K562 (cell line): Measurements from ENCODE around the gene C19orf47. TPM values are rescaled to one million over a fixed set of nuclear protein-coding genes. Genes with fewer than 3 reads are reported as not detected.

ENCODE experiments used
- ATAC-seq: fragments of 200-7000 bp; cut with Tn5 transposase; 3 replicates; pipeline ENCODE4 v1.9.1; 2020; ENCODE audit warnings: moderate library complexity
- BruUV-seq: library from RNA; stranded (reverse); fragments of 400-500 nt; replicated peaks from 2 replicates; lab custom pipeline; 2021; lab: Mats Ljungman, UMichigan
- CTCF ChIA-PET: fragments of 300-600 bp; formaldehyde crosslinking; extraction: SDS; loops from one replicate; lab custom pipeline; 2021; ENCODE audit warnings: low intra/inter-chr PET ratio; lab: Yijun Ruan, JAX
- POLR2A ChIA-PET: fragments of 300-600, 350-650 bp; sonication (Branson Sonifier 250); formaldehyde crosslinking; extraction: SDS; loops from one replicate; lab custom pipeline; 2021; ENCODE audit warnings: antibody characterized with exemption, inconsistent platforms; lab: Yijun Ruan, JAX
- DNase-seq, 4 experiments: peaks; one replicate each; pipeline versions ENCODE4 v3.0.0 to v3.0.0-alpha.2; 2011 to 2018; ENCODE audit warnings: low spot score in 3 of 4, mixed read lengths in 3 of 4; ENCODE audit errors: extremely low read depth in 1 of 4
- FAIRE-seq: peaks from 2 replicates; lab custom pipeline; 2011; peaks lifted over from hg19 to GRCh38; lab: Jason Lieb, UNC
- H2AFZ ChIP-seq: 2 replicates; pipeline ENCODE4 v1.6.0; 2011; ENCODE audit warnings: low read depth, low read length, control low read depth, inconsistent platforms
- H3K27ac ChIP-seq: fragments of 200-600 bp; 3 replicates; pipeline ENCODE4 v1.8.0; 2011; ENCODE audit warnings: low read depth, mild to moderate bottlenecking, control low read depth, inconsistent platforms, low read length, moderate library complexity, mixed read lengths; ENCODE audit errors: extremely low read depth
- H3K27me3 ChIP-seq, 2 experiments: fragments of 300-600 bp in 1 of 2; 2 replicates in 1 of 2; 3 replicates in 1 of 2; pipeline versions ENCODE4 v1.6.0 to v1.8.0; 2011; ENCODE audit warnings: inconsistent platforms in 2 of 2, low read length in 2 of 2, mild to moderate bottlenecking in 1 of 2, mixed read lengths in 1 of 2, moderate library complexity in 1 of 2; ENCODE audit not compliant: control insufficient read depth in 2 of 2, insufficient read depth in 2 of 2
- H3K36me3 ChIP-seq: fragments of 300-600 bp; 3 replicates; pipeline ENCODE4 v1.8.0; 2011; ENCODE audit warnings: mild to moderate bottlenecking, low read length, inconsistent platforms; ENCODE audit not compliant: control insufficient read depth, insufficient read depth
- H3K4me1 ChIP-seq, 2 experiments: fragments of 200-600 bp in 1 of 2; replicated peaks in 1 of 2; 2 replicates in 1 of 2; 3 replicates in 1 of 2; pipeline versions ENCODE4 v1.5.1 to v1.8.0; 2011; ENCODE audit warnings: inconsistent platforms in 2 of 2, low read length in 2 of 2, mild to moderate bottlenecking in 1 of 2, mixed read lengths in 1 of 2, moderate library complexity in 1 of 2; ENCODE audit not compliant: control insufficient read depth in 2 of 2, insufficient read depth in 2 of 2
- H3K4me2 ChIP-seq: 2 replicates; pipeline ENCODE4 v1.6.1; 2011; ENCODE audit warnings: low read length, control low read depth, inconsistent platforms, mixed read lengths; ENCODE audit not compliant: insufficient read depth
- H3K4me3 ChIP-seq: fragments of 200-600 bp; sonication (generic), shearing (Covaris generic); 2 replicates; pipeline ENCODE4 v1.5.1; 2016; ENCODE audit warnings: control low read depth, inconsistent platforms
- H3K79me2 ChIP-seq: fragments of 200-600 bp; 3 replicates; pipeline ENCODE4 v1.8.0; 2011; ENCODE audit warnings: low read length, inconsistent platforms; ENCODE audit not compliant: control insufficient read depth, insufficient read depth
- H3K9ac ChIP-seq, 2 experiments: 2 replicates each; pipeline versions ENCODE4 v1.6.0 to v1.6.1; 2011; ENCODE audit warnings: low read depth in 2 of 2, low read length in 2 of 2, control low read depth in 1 of 2, inconsistent platforms in 1 of 2, mild to moderate bottlenecking in 1 of 2, mixed read lengths in 1 of 2; ENCODE audit not compliant: insufficient read depth in 1 of 2
- H3K9me1 ChIP-seq: one replicate; pipeline ENCODE4 v1.6.0; 2011; ENCODE audit warnings: inconsistent platforms, mild to moderate bottlenecking, low read length, moderate library complexity; ENCODE audit not compliant: control insufficient read depth, insufficient read depth
- H3K9me3 ChIP-seq: replicated peaks from 2 replicates; pipeline ENCODE4 v1.5.1; 2011; ENCODE audit warnings: low read depth, low read length, inconsistent platforms; ENCODE audit not compliant: control insufficient read depth, insufficient read depth
- H4K20me1 ChIP-seq: replicated peaks from 2 replicates; pipeline ENCODE4 v1.6.1; 2011; ENCODE audit warnings: low read length, inconsistent platforms, mixed read lengths; ENCODE audit not compliant: control insufficient read depth, insufficient read depth
- BHLHE40 ChIP-seq: IDR thresholded peaks from 2 replicates; pipeline ENCODE4 v1.6.1; 2011; ENCODE audit warnings: low read length, improper control_type of control experiment
- CEBPG ChIP-seq, 3 experiments: fragments of 200-800 bp in 1 of 3; sonication (Bioruptor generic) in 1 of 3; sonication (generic) in 1 of 3; formaldehyde crosslinking in 1 of 3; IDR thresholded peaks in 2 of 3; conservative IDR thresholded peaks in 1 of 3; 2 replicates each; pipeline versions ENCODE4 v1.6.1 to v1.8.0; 2016 to 2022; ENCODE audit warnings: missing compliant biosample characterization in 2 of 3, missing genetic modification characterization in 2 of 3, mild to moderate bottlenecking in 1 of 3, missing genetic modification reagents in 1 of 3
- CREM ChIP-seq: IDR thresholded peaks from 2 replicates; pipeline ENCODE4 v1.6.1; 2014; ENCODE audit warnings: antibody characterized with exemption, low read depth
- KDM4B ChIP-seq, 2 experiments: fragments of 450-650 bp in 1 of 2; sonication (generic) in 1 of 2; IDR thresholded peaks; 2 replicates each; pipeline ENCODE4 v1.6.1; 2016 to 2017; ENCODE audit warnings: borderline replicate concordance in 2 of 2, antibody characterized with exemption in 1 of 2, low read depth in 1 of 2, mild to moderate bottlenecking in 1 of 2
- NKRF ChIP-seq: fragments of 450-650 bp; IDR thresholded peaks from 2 replicates; pipeline ENCODE4 v1.6.1; 2016; ENCODE audit warnings: borderline replicate concordance
- NRF1 ChIP-seq, 2 experiments: fragments of 450-650 bp; IDR thresholded peaks in 1 of 2; conservative IDR thresholded peaks in 1 of 2; 2 replicates each; pipeline ENCODE4 v1.6.1; 2014; ENCODE audit warnings: mild to moderate bottlenecking in 2 of 2
- POLR2G ChIP-seq: fragments of 200-400 bp; formaldehyde crosslinking; IDR thresholded peaks from 2 replicates; pipeline ENCODE4 v1.6.1; 2017; ENCODE audit warnings: low read depth, mild to moderate bottlenecking, antibody characterized with exemption, low read length, moderate library complexity
- SREBF2 ChIP-seq: sonication (generic); formaldehyde crosslinking; IDR thresholded peaks from 2 replicates; pipeline ENCODE4 v1.4.0; 2020; ENCODE audit warnings: mild to moderate bottlenecking, missing genetic modification reagents
- ZBTB7A ChIP-seq: IDR thresholded peaks from 2 replicates; pipeline ENCODE4 v1.6.1; 2011; ENCODE audit warnings: low read depth, mild to moderate bottlenecking, low read length, moderate library complexity, borderline replicate concordance; ENCODE audit not compliant: control insufficient read depth
- ZNF282 ChIP-seq: sonication (generic); formaldehyde crosslinking; IDR thresholded peaks from 2 replicates; pipeline ENCODE4 v1.8.1; 2023; ENCODE audit warnings: missing genetic modification reagents
- ZNF592 ChIP-seq: fragments of 450-650 bp; IDR thresholded peaks from 2 replicates; pipeline ENCODE4 v1.6.1; 2017; ENCODE audit warnings: antibody characterized with exemption, mild to moderate bottlenecking
- ZNF717 ChIP-seq: fragments of 250-450 bp; sonication (Bioruptor Pico); IDR thresholded peaks from 2 replicates; pipeline ENCODE4 v1.5.0; 2021
- ZNF785 ChIP-seq: fragments of 250-450 bp; sonication (Bioruptor Pico); IDR thresholded peaks from 2 replicates; pipeline ENCODE4 v1.4.0; 2020; ENCODE audit warnings: mild to moderate bottlenecking
- WGBS: fragments of 100-300 bp; shearing (Covaris generic); methylation state at CpG from one replicate; pipeline ENCODE4 v1.1.6; 2016; ENCODE audit warnings: low coverage, mixed read lengths; ENCODE audit not compliant: insufficient coverage; ENCODE audit errors: missing lambda C conversion rate; 5-methylcytosine and 5-hydroxymethylcytosine counted together
- in situ Hi-C: fragments of 300-500 bp; cut with MboI; formaldehyde crosslinking; loops from 4 replicates; pipeline ENCODE4 v1.15.0; 2018; ENCODE audit warnings: inconsistent platforms, mixed read lengths
- intact Hi-C: fragments of 100-400 bp; cut with micrococcal nuclease; formaldehyde crosslinking; loops from 2 replicates; pipeline ENCODE4 v1.14.2; 2022
- polyA plus RNA-seq, 8 experiments: library from polyadenylated mRNA; depleted of rRNA in 4 of 8; stranded (reverse) in 5 of 8; unstranded in 3 of 8; fragments of >200 nt; fragmentation: Nextera tagmentation in 2 of 8; fragmentation: Illumina TruSeq in 1 of 8; extraction: Ambion mirVana in 2 of 8; extraction: Trizol in 1 of 8; gene quantifications; 2 replicates each; pipeline versions ENCODE4 v1.2.1 to v1.2.3, GENCODE V29; 2011 to 2014; ENCODE audit warnings: inconsistent platforms in 1 of 8, missing spikeins in 1 of 8
- total RNA-seq, 7 experiments: library from RNA; depleted of rRNA in 6 of 7; stranded (reverse); fragments of >200 nt in 6 of 7; fragmentation: Illumina TruSeq in 2 of 7; extraction: Trizol in 2 of 7; gene quantifications; 2 replicates each; pipeline versions ENCODE4 v1.2.1 to v1.2.3, GENCODE V29; 2011 to 2021; ENCODE audit warnings: low replicate concordance in 1 of 7

The C19orf47 gene
- total and polyA plus RNA-seq, 9 of the 15 experiments (the other 6 are each of a cell fraction or from before 2014, with no cell fraction given): 0.08 to 26.1 (median 14.7) TPM

- no TSS peak for BruUV-seq
- 0 out of 2 replicates have a peak, but pooled peaks have one; percentile 43 for TF ChIP-seq ZNF282 (CRISPR knock-in tag)
- no peak for TF ChIP-seq CEBPG (CRISPR knock-in tag; IDR thresholded peaks at IDR 0.05)
- no peak for TF ChIP-seq CEBPG (tag; conservative IDR thresholded peaks at IDR 0.05 in 1 of 2, IDR thresholded peaks at IDR 0.05 in 1 of 2)
- 0 out of 2 replicates have a peak, but pooled peaks have one; percentile 38 for TF ChIP-seq ZNF592
- TF ChIP-seq ZBTB7A: 0 out of 2 replicates have a peak, but pooled peaks have one; percentile 13
- 0 out of 2 replicates have a peak, but pooled peaks have one; percentile 20 for TF ChIP-seq CREM
- TF ChIP-seq NKRF: peak; percentile 27; the same call in 1 of the 2 replicates
- 0 out of 2 replicates have a peak, but pooled peaks have one; percentile 35 for TF ChIP-seq ZNF717 (CRISPR knock-in tag)
- TF ChIP-seq SREBF2 (CRISPR knock-in tag): no peak
- TF ChIP-seq NRF1 (conservative IDR thresholded peaks at IDR 0.05 in 1 of 2, IDR thresholded peaks at IDR 0.05 in 1 of 2): peak; percentile 44 to 51
- no peak for TF ChIP-seq KDM4B (IDR thresholded peaks at IDR 0.05; ENCODE audit: borderline replicate concordance in 2 of 2, low read depth in 1 of 2)
- TF ChIP-seq BHLHE40: peak; percentile 37; the same call in 1 of the 2 replicates
- no peak for TF ChIP-seq ZNF785 (CRISPR knock-in tag)
- peak; percentile 47 for TF ChIP-seq POLR2G
These were observed 73.3 kb downstream of the C19orf47 start for GRCh38 chr19:40274585-40275544.

More at GRCh38 chr19:40274585-40275544, 73.3 kb downstream of the C19orf47 start:
- Histone ChIP-seq H3K9ac (peak overlapping the region; percentile 40 to 89), H3K36me3 (peaks cover 38% of the 10 kb centered on the region), H4K20me1 (no peaks in the 10 kb centered on the region; the same call in 1 of the 2 replicates), H3K79me2 (peaks cover 95% of the 10 kb centered on the region), H3K27me3 (no peaks in the 10 kb centered on the region), H3K4me2 (peak overlapping the region; percentile 78), H2AFZ (peak overlapping the region; percentile 36; the same call in 1 of the 2 replicates), H3K4me1 (peaks cover 70 to 78% of the 10 kb centered on the region in 2 experiments), H3K4me3 (no peak overlapping the region), H3K27ac (peak overlapping the region; percentile 68), H3K9me1 (peaks cover 9% of the 10 kb centered on the region), H3K9me3 (no peaks in the 10 kb centered on the region)
- intact Hi-C loops (loop anchor here (5.0 kb wide), 1 partner anchor 43 kb away; no protein-coding TSS in a partner anchor), in situ Hi-C loops (no loop called here)
- ChIA-PET CTCF (no interaction called here), POLR2A (interaction anchor here (0.6 to 1.9 kb wide), 8 partner anchors 8 to 1266 kb away, joined by 3 to 14 read pairs (median 3); no protein-coding TSS in a partner anchor)
- 18% methylated on average over 28 of the region's 28 CpGs for WGBS
- ATAC-seq: peak; percentile 57
- no peak for FAIRE-seq
- peak; percentile 49 to 65 (median 53) for DNase-seq
